ENCODE measurements around the gene PADI2. TPM values are rescaled to one million over a fixed set of nuclear protein-coding genes. Genes with fewer than 3 reads are reported as not detected.

Gene PADI2
- total and polyA plus RNA-seq, 9 of the 15 experiments (the other 6 are each of a cell fraction or from before 2014, with no cell fraction given): 0.01 to 0.11 (median 0.01) TPM; not detected in 5

GRCh38 chr1:17116643-17117042 lies 2.6 kb downstream of the PADI2 start:
- DNase-seq (ENCODE audit: extremely low read depth in 1 of 4, low spot score in 3 of 4) (no peak), ATAC-seq (no peak), FAIRE-seq (no peak)
- peaks cover 23% of the 10 kb centered on the region for H4K20me1 ChIP-seq (replicated peaks; ENCODE audit: control insufficient read depth, insufficient read depth, low read length)
- intact Hi-C loops (cut with micrococcal nuclease) (no loop called here), in situ Hi-C loops (cut with MboI) (no loop called here)
- TF ChIP-seq BMI1 (IDR thresholded peaks at IDR 0.05; ENCODE audit: low read length): no peak
- 0 out of 2 replicates have a peak, but pooled peaks have one; percentile 20 for TF ChIP-seq BCOR (IDR thresholded peaks at IDR 0.05)
- no peak for TF ChIP-seq TFAP4 (CRISPR knock-in tag; IDR thresholded peaks at IDR 0.05; ENCODE audit: borderline replicate concordance)
- no peak for TF ChIP-seq MXI1 (IDR thresholded peaks at IDR 0.05; ENCODE audit: low read depth, low read length)
- TF ChIP-seq ELF1 (tag; IDR thresholded peaks at IDR 0.05): no peak
- peak; percentile 51 for TF ChIP-seq RBM25 (IDR thresholded peaks at IDR 0.05; ENCODE audit: low read depth, low read length, severe bottlenecking)
- H3K9me1 ChIP-seq (ENCODE audit: control insufficient read depth, insufficient read depth, low read length): no peaks in the 10 kb centered on the region
- peaks cover 21 to 50% of the 10 kb centered on the region in 2 experiments for H3K27me3 ChIP-seq (ENCODE audit: control insufficient read depth in 2 of 2, insufficient read depth in 2 of 2, low read length in 2 of 2)
- POLR2A ChIA-PET: interaction anchor here (0.7 kb wide), 1 partner anchor 495 kb away, joined by 3 read pairs; no protein-coding TSS in a partner anchor
- no TSS peak for BruUV-seq (replicated peaks)
- no peaks in the 10 kb centered on the region for H3K9me3 ChIP-seq (replicated peaks; ENCODE audit: control insufficient read depth, insufficient read depth, low read depth, low read length)
- no peak overlapping the region for H3K9ac ChIP-seq (ENCODE audit: insufficient read depth in 1 of 2, low read depth in 2 of 2, low read length in 2 of 2)
- no peak overlapping the region for H3K4me2 ChIP-seq (ENCODE audit: insufficient read depth, low read length)
- H3K36me3 ChIP-seq (ENCODE audit: control insufficient read depth, insufficient read depth, low read length): no peaks in the 10 kb centered on the region
- CTCF ChIA-PET (ENCODE audit: low intra/inter-chr PET ratio): no interaction called here
- no peak overlapping the region for H3K4me3 ChIP-seq
- 0% methylated on average over 1 of the region's 1 CpG for WGBS (ENCODE audit: insufficient coverage, low coverage, missing lambda C conversion rate)
- H3K4me1 ChIP-seq (replicated peaks in 1 of 2; ENCODE audit: control insufficient read depth in 2 of 2, insufficient read depth in 2 of 2, low read length in 2 of 2): peaks cover 4 to 20% of the 10 kb centered on the region in 2 experiments; a peak in 2 of 5 replicates
- no peak overlapping the region for H3K27ac ChIP-seq (ENCODE audit: extremely low read depth, low read depth, low read length)
- H3K79me2 ChIP-seq (ENCODE audit: control insufficient read depth, insufficient read depth, low read length): no peaks in the 10 kb centered on the region
- no peak overlapping the region for H2AFZ ChIP-seq (ENCODE audit: low read depth, low read length)
